Calu3 (cell line): Measurements from ENCODE around the gene EFCAB12. TPM values are rescaled to one million over a fixed set of nuclear protein-coding genes. Genes with fewer than 3 reads are reported as not detected.

Experiments used
- BruUV-seq: library from RNA; stranded (reverse); fragments of 400-500 nt; replicated peaks from 2 replicates; lab custom pipeline; 2021; lab: Mats Ljungman, UMichigan
- CTCF ChIA-PET: fragments of 300-600 bp; sonication (Branson Sonifier 250); formaldehyde crosslinking; loops from one replicate; lab custom pipeline; 2022; ENCODE audit warnings: antibody characterized with exemption; lab: Charles Lee
- DNase-seq: peaks from one replicate; pipeline ENCODE4 v3.0.0; 2022
- H3K27ac Mint-ChIP-seq: one replicate; pipeline ENCODE4 v1.8.0; 2022; ENCODE audit warnings: mixed read lengths; ENCODE audit not compliant: unreplicated experiment
- H3K27me3 Mint-ChIP-seq: one replicate; pipeline ENCODE4 v1.8.0; 2022; ENCODE audit warnings: mixed read lengths; ENCODE audit not compliant: unreplicated experiment
- H3K36me3 Mint-ChIP-seq: one replicate; pipeline ENCODE4 v1.8.0; 2022; ENCODE audit warnings: mild to moderate bottlenecking, moderate library complexity, mixed read lengths; ENCODE audit not compliant: insufficient read depth, unreplicated experiment
- H3K4me1 Mint-ChIP-seq: one replicate; pipeline ENCODE4 v1.8.0; 2022; ENCODE audit warnings: mild to moderate bottlenecking, low read depth, mixed read lengths; ENCODE audit not compliant: unreplicated experiment
- H3K4me3 Mint-ChIP-seq: one replicate; pipeline ENCODE4 v1.8.0; 2022; ENCODE audit warnings: mild to moderate bottlenecking, low read depth, moderate library complexity, mixed read lengths; ENCODE audit not compliant: unreplicated experiment
- H3K9me3 Mint-ChIP-seq: one replicate; pipeline ENCODE4 v1.8.0; 2022; ENCODE audit warnings: low read depth, mixed read lengths; ENCODE audit not compliant: unreplicated experiment
- CTCF ChIP-seq: fragments of 200-600 bp; IDR thresholded peaks from one replicate; pipeline ENCODE4 v1.8.0; 2022; ENCODE audit warnings: antibody characterized with exemption; ENCODE audit not compliant: unreplicated experiment
- intact Hi-C: fragments of 100-400 bp; cut with micrococcal nuclease; formaldehyde crosslinking; loops from one replicate; pipeline ENCODE4 v1.10.0; 2022; ENCODE audit not compliant: unreplicated experiment
- total RNA-seq: library from RNA; stranded (reverse); gene quantifications from 2 replicates; pipeline ENCODE4 v1.2.3, GENCODE V29; 2022

Gene EFCAB12
- total RNA-seq, 1 experiment from 2014 or later: 0.42 TPM

GRCh38 chr3:129460155-129460554 lies 31.7 kb upstream of the EFCAB12 start:
- H3K27me3 Mint-ChIP-seq: no peaks in the 10 kb centered on the region
- CTCF ChIA-PET: no interaction called here

GRCh38 chr3:129453732-129454131 lies 25.3 kb upstream of the EFCAB12 start:
- no peak for TF ChIP-seq CTCF
- intact Hi-C loops: no loop called here
- no peak for DNase-seq
- no peaks in the 10 kb centered on the region for H3K27me3 Mint-ChIP-seq
- H3K4me3 Mint-ChIP-seq: no peak overlapping the region
- CTCF ChIA-PET: no interaction called here
- no peak overlapping the region for H3K27ac Mint-ChIP-seq
- no peaks in the 10 kb centered on the region for H3K9me3 Mint-ChIP-seq
- H3K4me1 Mint-ChIP-seq: no peaks in the 10 kb centered on the region
- H3K36me3 Mint-ChIP-seq: no peaks in the 10 kb centered on the region
- BruUV-seq: no TSS peak

More at GRCh38 chr3:129460155-129460554, 31.7 kb upstream of the EFCAB12 start:
- BruUV-seq: no TSS peak
- no peaks in the 10 kb centered on the region for H3K36me3 Mint-ChIP-seq
- no peak for DNase-seq
- H3K9me3 Mint-ChIP-seq: no peaks in the 10 kb centered on the region
- H3K4me1 Mint-ChIP-seq: no peaks in the 10 kb centered on the region
- TF ChIP-seq CTCF: no peak
- H3K27ac Mint-ChIP-seq: no peak overlapping the region
- intact Hi-C loops: no loop called here
- no peak overlapping the region for H3K4me3 Mint-ChIP-seq

- Mint-ChIP-seq H3K9me3 (no peaks in the 10 kb centered on the region), H3K36me3 (no peaks in the 10 kb centered on the region), H3K4me1 (no peaks in the 10 kb centered on the region), H3K27me3 (no peaks in the 10 kb centered on the region), H3K27ac (no peak overlapping the region), H3K4me3 (no peak overlapping the region)
- no peak for DNase-seq
- intact Hi-C loops: no loop called here
- CTCF ChIA-PET: no interaction called here
- BruUV-seq: no TSS peak
- TF ChIP-seq CTCF: no peak
Observed at GRCh38 chr3:129449279-129450115, 21.1 kb upstream of the EFCAB12 start.

- H3K9me3 Mint-ChIP-seq: no peaks in the 10 kb centered on the region
- H3K4me1 Mint-ChIP-seq: no peaks in the 10 kb centered on the region
- no peaks in the 10 kb centered on the region for H3K36me3 Mint-ChIP-seq
- H3K27ac Mint-ChIP-seq: no peak overlapping the region
- intact Hi-C loops: no loop called here
- no peak overlapping the region for H3K4me3 Mint-ChIP-seq
- H3K27me3 Mint-ChIP-seq: no peaks in the 10 kb centered on the region
- no TSS peak for BruUV-seq
- CTCF ChIA-PET: no interaction called here
- DNase-seq: no peak
- TF ChIP-seq CTCF: no peak
Observed at GRCh38 chr3:129448186-129448895, 19.9 kb upstream of the EFCAB12 start.
